ENCODE measurements around the gene MCTP1.

The MCTP1 gene

DNA sequence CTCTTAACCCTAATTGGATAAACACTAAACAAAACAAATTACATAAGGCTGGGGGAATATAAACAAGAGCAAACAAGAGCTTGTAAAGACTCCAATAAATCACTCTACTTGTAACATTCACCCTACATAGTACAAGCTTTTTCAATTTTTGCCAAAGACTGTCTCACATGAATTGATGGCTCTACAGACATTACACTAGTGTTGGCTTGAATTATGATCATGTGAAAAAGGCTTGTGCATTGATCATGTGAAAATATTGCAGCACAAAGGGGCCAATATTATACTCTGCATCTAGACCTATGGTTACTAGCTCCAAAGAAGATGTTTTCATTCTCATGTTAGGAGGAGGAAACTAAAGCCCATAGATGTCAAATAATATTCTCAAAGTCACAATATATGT is 212.6 kb downstream of the MCTP1 start:
- DNase-seq = no peak
- no peaks in the 10 kb centered on the region for H3K4me1 ChIP-seq (ENCODE audit: control insufficient read depth, insufficient read depth, low read length, poor library complexity, severe bottlenecking)
- H3K27ac ChIP-seq (ENCODE audit: insufficient read depth, low read length, poor library complexity, severe bottlenecking) = no peak overlapping the region
- no peak overlapping the region for H3K4me3 ChIP-seq (ENCODE audit: insufficient read depth, low read depth, low read length, poor library complexity, severe bottlenecking)
- H3K36me3 ChIP-seq (ENCODE audit: control insufficient read depth, insufficient read depth, low read length) = no peaks in the 10 kb centered on the region
- no peaks in the 10 kb centered on the region for H3K9me3 ChIP-seq (ENCODE audit: control insufficient read depth, low read length)
- H3K27me3 ChIP-seq (replicated peaks; ENCODE audit: control insufficient read depth, insufficient read depth, low read length, poor library complexity, severe bottlenecking) = no peaks in the 10 kb centered on the region

DNA sequence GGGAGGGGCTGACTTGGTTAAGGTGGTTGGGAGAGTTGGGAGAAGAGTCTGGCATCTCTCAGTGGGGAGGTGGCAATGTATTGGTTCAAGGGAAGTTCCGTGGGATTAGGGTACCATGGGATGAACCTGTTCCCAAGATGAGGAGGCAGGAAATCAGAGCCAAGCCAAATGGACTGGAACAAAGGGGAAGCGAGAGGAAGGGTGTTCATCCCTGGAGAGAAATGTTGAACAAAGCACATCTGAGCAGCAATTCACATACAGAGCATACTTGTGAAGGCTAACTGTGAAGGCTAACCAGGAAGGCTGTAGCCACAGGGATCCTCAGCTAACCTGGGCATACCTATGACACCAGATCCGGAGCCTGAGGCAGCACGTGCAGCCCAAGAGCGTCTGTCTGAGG is 214.0 kb downstream of the MCTP1 start:
- Histone ChIP-seq H3K27ac (ENCODE audit: insufficient read depth, low read length, poor library complexity, severe bottlenecking) (no peak overlapping the region), H3K4me3 (ENCODE audit: insufficient read depth, low read depth, low read length, poor library complexity, severe bottlenecking) (no peak overlapping the region), H3K27me3 (replicated peaks; ENCODE audit: control insufficient read depth, insufficient read depth, low read length, poor library complexity, severe bottlenecking) (no peaks in the 10 kb centered on the region), H3K36me3 (ENCODE audit: control insufficient read depth, insufficient read depth, low read length) (no peaks in the 10 kb centered on the region), H3K9me3 (ENCODE audit: control insufficient read depth, low read length) (no peaks in the 10 kb centered on the region), H3K4me1 (ENCODE audit: control insufficient read depth, insufficient read depth, low read length, poor library complexity, severe bottlenecking) (no peaks in the 10 kb centered on the region)
- no peak for DNase-seq

DNA sequence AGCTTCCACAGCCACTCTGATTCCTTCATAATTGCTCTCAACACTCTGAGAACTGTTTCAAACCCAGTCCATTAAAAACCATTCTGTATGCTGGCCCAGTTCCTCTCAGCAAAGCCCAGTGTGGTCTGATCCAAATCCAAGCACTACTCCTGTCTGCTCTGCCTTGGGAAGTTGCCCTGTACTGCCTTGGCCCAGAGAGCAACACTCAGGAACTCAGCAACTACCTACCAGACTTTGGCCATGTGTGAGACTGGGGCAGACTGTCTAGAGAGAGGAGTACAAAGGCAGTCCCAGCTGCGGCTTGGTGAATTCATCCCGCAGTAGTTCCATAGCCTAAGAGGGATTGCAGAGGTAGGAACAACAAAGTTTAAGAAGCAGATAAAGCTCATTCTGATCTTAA is 214.4 kb downstream of the MCTP1 start:
- H3K27ac ChIP-seq (ENCODE audit: insufficient read depth, low read length, poor library complexity, severe bottlenecking) = no peak overlapping the region
- H3K27me3 ChIP-seq (replicated peaks; ENCODE audit: control insufficient read depth, insufficient read depth, low read length, poor library complexity, severe bottlenecking) = no peaks in the 10 kb centered on the region
- no peaks in the 10 kb centered on the region for H3K36me3 ChIP-seq (ENCODE audit: control insufficient read depth, insufficient read depth, low read length)
- DNase-seq = no peak
- no peaks in the 10 kb centered on the region for H3K9me3 ChIP-seq (ENCODE audit: control insufficient read depth, low read length)
- H3K4me3 ChIP-seq (ENCODE audit: insufficient read depth, low read depth, low read length, poor library complexity, severe bottlenecking) = no peak overlapping the region
- no peaks in the 10 kb centered on the region for H3K4me1 ChIP-seq (ENCODE audit: control insufficient read depth, insufficient read depth, low read length, poor library complexity, severe bottlenecking)

GRCh38 chr5:95069948-95070347 is 214.9 kb downstream of the MCTP1 start:
- no peak for DNase-seq
- no peaks in the 10 kb centered on the region for H3K36me3 ChIP-seq (ENCODE audit: control insufficient read depth, insufficient read depth, low read length)
- no peaks in the 10 kb centered on the region for H3K4me1 ChIP-seq (ENCODE audit: control insufficient read depth, insufficient read depth, low read length, poor library complexity, severe bottlenecking)
- H3K27me3 ChIP-seq (replicated peaks; ENCODE audit: control insufficient read depth, insufficient read depth, low read length, poor library complexity, severe bottlenecking) = no peaks in the 10 kb centered on the region
- no peak overlapping the region for H3K4me3 ChIP-seq (ENCODE audit: insufficient read depth, low read depth, low read length, poor library complexity, severe bottlenecking)
- no peak overlapping the region for H3K27ac ChIP-seq (ENCODE audit: insufficient read depth, low read length, poor library complexity, severe bottlenecking)
- no peaks in the 10 kb centered on the region for H3K9me3 ChIP-seq (ENCODE audit: control insufficient read depth, low read length)

DNA sequence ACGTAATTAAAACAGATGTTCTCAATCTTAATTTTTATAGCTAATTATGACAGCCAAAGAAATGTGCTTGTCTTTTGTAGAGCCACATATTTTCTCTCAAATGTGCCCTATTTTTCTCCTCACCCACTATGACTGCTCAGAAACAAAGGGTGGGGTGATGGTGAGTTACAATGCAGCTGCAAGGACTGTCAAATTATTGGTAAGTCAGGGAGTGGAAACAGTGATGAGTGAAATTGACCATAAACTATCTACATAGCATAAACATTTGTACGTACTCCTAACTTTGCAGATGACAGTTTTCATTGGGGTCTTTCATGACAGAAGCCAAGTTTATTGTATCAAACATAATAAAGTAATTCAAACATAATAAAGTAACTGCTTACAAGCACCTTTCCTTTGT is 215.9 kb downstream of the MCTP1 start:
- H3K4me3 ChIP-seq (ENCODE audit: insufficient read depth, low read depth, low read length, poor library complexity, severe bottlenecking) = no peak overlapping the region
- no peak for DNase-seq
- no peaks in the 10 kb centered on the region for H3K27me3 ChIP-seq (replicated peaks; ENCODE audit: control insufficient read depth, insufficient read depth, low read length, poor library complexity, severe bottlenecking)
- H3K4me1 ChIP-seq (ENCODE audit: control insufficient read depth, insufficient read depth, low read length, poor library complexity, severe bottlenecking) = no peaks in the 10 kb centered on the region
- H3K27ac ChIP-seq (ENCODE audit: insufficient read depth, low read length, poor library complexity, severe bottlenecking) = no peak overlapping the region
- no peaks in the 10 kb centered on the region for H3K36me3 ChIP-seq (ENCODE audit: control insufficient read depth, insufficient read depth, low read length)
- no peaks in the 10 kb centered on the region for H3K9me3 ChIP-seq (ENCODE audit: control insufficient read depth, low read length)

GRCh38 chr5:95068289-95068910 is 216.5 kb downstream of the MCTP1 start:
- DNase-seq = no peak
- H3K4me1 ChIP-seq (ENCODE audit: control insufficient read depth, insufficient read depth, low read length, poor library complexity, severe bottlenecking) = no peaks in the 10 kb centered on the region
- no peaks in the 10 kb centered on the region for H3K36me3 ChIP-seq (ENCODE audit: control insufficient read depth, insufficient read depth, low read length)
- no peak overlapping the region for H3K27ac ChIP-seq (ENCODE audit: insufficient read depth, low read length, poor library complexity, severe bottlenecking)
- no peaks in the 10 kb centered on the region for H3K9me3 ChIP-seq (ENCODE audit: control insufficient read depth, low read length)
- H3K4me3 ChIP-seq (ENCODE audit: insufficient read depth, low read depth, low read length, poor library complexity, severe bottlenecking) = no peak overlapping the region
- no peaks in the 10 kb centered on the region for H3K27me3 ChIP-seq (replicated peaks; ENCODE audit: control insufficient read depth, insufficient read depth, low read length, poor library complexity, severe bottlenecking)

- no peaks in the 10 kb centered on the region for H3K36me3 ChIP-seq (ENCODE audit: control insufficient read depth, insufficient read depth, low read length)
- DNase-seq = no peak
Observed at GRCh38 chr5:95066048-95066447, 218.8 kb downstream of the MCTP1 start.

GRCh38 chr5:95063492-95063891 is 221.4 kb downstream of the MCTP1 start:
- Histone ChIP-seq H3K36me3 (ENCODE audit: control insufficient read depth, insufficient read depth, low read length) (no peaks in the 10 kb centered on the region), H3K9me3 (ENCODE audit: control insufficient read depth, low read length) (no peaks in the 10 kb centered on the region), H3K27ac (ENCODE audit: insufficient read depth, low read length, poor library complexity, severe bottlenecking) (no peak overlapping the region), H3K4me3 (ENCODE audit: insufficient read depth, low read depth, low read length, poor library complexity, severe bottlenecking) (no peak overlapping the region), H3K27me3 (replicated peaks; ENCODE audit: control insufficient read depth, insufficient read depth, low read length, poor library complexity, severe bottlenecking) (no peaks in the 10 kb centered on the region), H3K4me1 (ENCODE audit: control insufficient read depth, insufficient read depth, low read length, poor library complexity, severe bottlenecking) (no peaks in the 10 kb centered on the region)
- DNase-seq = no peak

More at GRCh38 chr5:95066048-95066447, 218.8 kb downstream of the MCTP1 start:
- no peak overlapping the region for H3K27ac ChIP-seq (ENCODE audit: insufficient read depth, low read length, poor library complexity, severe bottlenecking)
- no peak overlapping the region for H3K4me3 ChIP-seq (ENCODE audit: insufficient read depth, low read depth, low read length, poor library complexity, severe bottlenecking)
- no peaks in the 10 kb centered on the region for H3K9me3 ChIP-seq (ENCODE audit: control insufficient read depth, low read length)
- no peaks in the 10 kb centered on the region for H3K4me1 ChIP-seq (ENCODE audit: control insufficient read depth, insufficient read depth, low read length, poor library complexity, severe bottlenecking)
- no peaks in the 10 kb centered on the region for H3K27me3 ChIP-seq (replicated peaks; ENCODE audit: control insufficient read depth, insufficient read depth, low read length, poor library complexity, severe bottlenecking)

GRCh38 chr5:95060098-95060497 is 224.8 kb downstream of the MCTP1 start:
- no peak overlapping the region for H3K27ac ChIP-seq (ENCODE audit: insufficient read depth, low read length, poor library complexity, severe bottlenecking)
- no peaks in the 10 kb centered on the region for H3K9me3 ChIP-seq (ENCODE audit: control insufficient read depth, low read length)
- H3K4me1 ChIP-seq (ENCODE audit: control insufficient read depth, insufficient read depth, low read length, poor library complexity, severe bottlenecking) = no peaks in the 10 kb centered on the region
- no peaks in the 10 kb centered on the region for H3K36me3 ChIP-seq (ENCODE audit: control insufficient read depth, insufficient read depth, low read length)
- no peak overlapping the region for H3K4me3 ChIP-seq (ENCODE audit: insufficient read depth, low read depth, low read length, poor library complexity, severe bottlenecking)
- no peak for DNase-seq
- no peaks in the 10 kb centered on the region for H3K27me3 ChIP-seq (replicated peaks; ENCODE audit: control insufficient read depth, insufficient read depth, low read length, poor library complexity, severe bottlenecking)

DNA sequence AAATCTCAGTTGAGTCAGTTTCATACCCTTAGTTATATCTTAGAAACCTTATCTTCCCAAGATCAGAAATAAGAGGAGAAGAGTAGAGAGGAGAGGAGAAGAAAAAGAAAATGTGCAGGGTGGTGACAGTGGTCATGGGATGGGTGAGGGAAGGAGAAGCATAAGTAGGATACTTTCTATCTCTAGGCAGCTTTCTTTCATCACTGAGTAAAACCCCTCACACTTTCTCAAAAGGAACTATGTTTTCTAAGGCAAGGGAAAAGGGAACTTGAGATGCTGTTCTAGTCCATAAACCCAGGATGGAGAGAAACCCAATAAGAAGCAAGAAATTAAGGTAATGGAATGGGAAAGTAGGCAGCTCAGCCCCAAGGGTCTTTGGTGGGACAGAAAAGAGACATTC is 225.3 kb downstream of the MCTP1 start:
- Histone ChIP-seq H3K4me1 (ENCODE audit: control insufficient read depth, insufficient read depth, low read length, poor library complexity, severe bottlenecking) (no peaks in the 10 kb centered on the region), H3K4me3 (ENCODE audit: insufficient read depth, low read depth, low read length, poor library complexity, severe bottlenecking) (no peak overlapping the region), H3K27me3 (replicated peaks; ENCODE audit: control insufficient read depth, insufficient read depth, low read length, poor library complexity, severe bottlenecking) (no peaks in the 10 kb centered on the region), H3K9me3 (ENCODE audit: control insufficient read depth, low read length) (no peaks in the 10 kb centered on the region), H3K27ac (ENCODE audit: insufficient read depth, low read length, poor library complexity, severe bottlenecking) (no peak overlapping the region), H3K36me3 (ENCODE audit: control insufficient read depth, insufficient read depth, low read length) (no peaks in the 10 kb centered on the region)
- DNase-seq = no peak

All from effector memory CD4-positive, alpha-beta T cell (primary cell).